Neural cell (in vitro differentiated cells): Measurements from ENCODE around the gene TRMT44.

Experiments
- CTCF ChIP-seq: fragments of 450-650 bp; IDR thresholded peaks from 2 replicates; pipeline ENCODE4 v1.5.1; 2014; ENCODE audit warnings: antibody characterized with exemption, mild to moderate bottlenecking, moderate library complexity; ENCODE audit not compliant: poor library complexity, severe bottlenecking
- MXI1 ChIP-seq: fragments of 450-650 bp; conservative IDR thresholded peaks from 2 replicates; pipeline ENCODE4 v1.6.1; 2014; ENCODE audit warnings: antibody characterized with exemption, mild to moderate bottlenecking; ENCODE audit not compliant: poor library complexity, severe bottlenecking

- TF ChIP-seq CTCF = peak; percentile 75
- TF ChIP-seq MXI1 = no peak
These were observed 28.4 kb downstream of the TRMT44 start for GRCh38 chr4:8468746-8469535.
